ENCODE results near the gene CFAP298.

GRCh38 chr21:32566741-32567389 lies 45.3 kb downstream of the CFAP298 start:
- TF ChIP-seq CTCF (IDR thresholded peaks at IDR 0.05): no peak
- TF ChIP-seq EP300 (IDR thresholded peaks at IDR 0.05): no peak
- no peak for TF ChIP-seq POLR2A (IDR thresholded peaks at IDR 0.05)
